HG02610 (cell line): ENCODE measurements around the gene SELENON.

ENCODE experiments used
- ATAC-seq: cut with Tn5 transposase; IDR thresholded peaks from one replicate; pipeline ENCODE4 v1.9.1; 2021; ENCODE audit warnings: mild to moderate bottlenecking, moderate library complexity; ENCODE audit not compliant: unreplicated experiment

Gene SELENON

GRCh38 chr1:25808481-25809244 lies 8.7 kb downstream of the SELENON start:
- ATAC-seq = no peak

- no peak for ATAC-seq
Observed at GRCh38 chr1:25809283-25809926, 9.4 kb downstream of the SELENON start.

- ATAC-seq = no peak
Observed at GRCh38 chr1:25809929-25810328, 9.9 kb downstream of the SELENON start.

- ATAC-seq = no peak
Observed at GRCh38 chr1:25810341-25811299, 10.6 kb downstream of the SELENON start.

GRCh38 chr1:25811384-25812082 lies 11.5 kb downstream of the SELENON start:
- no peak for ATAC-seq

GRCh38 chr1:25813071-25813733 lies 13.2 kb downstream of the SELENON start:
- no peak for ATAC-seq

GRCh38 chr1:25813734-25814471 lies 13.9 kb downstream of the SELENON start:
- ATAC-seq = no peak

- no peak for ATAC-seq
Observed at GRCh38 chr1:25814549-25815087, 14.6 kb downstream of the SELENON start.

GRCh38 chr1:25815208-25816111 lies 15.5 kb downstream of the SELENON start:
- ATAC-seq = no peak

- ATAC-seq = no peak
Observed at GRCh38 chr1:25816112-25816718, 16.2 kb downstream of the SELENON start.

GRCh38 chr1:25817840-25818501 lies 18.0 kb downstream of the SELENON start:
- no peak for ATAC-seq

- no peak for ATAC-seq
Observed at GRCh38 chr1:25818569-25818968, 18.6 kb downstream of the SELENON start.

GRCh38 chr1:25819491-25820246 lies 19.7 kb downstream of the SELENON start, which contains the start of gene MTFR1L:
TSS of gene MTFR1L (plus strand) at chr1:25819954. CDS start at chr1:25823105, 3,151 bp downstream.
- ATAC-seq = peak; percentile 87

- peak; percentile 45 for ATAC-seq
Observed at GRCh38 chr1:25820247-25821111, 20.5 kb downstream of the SELENON start.

- no peak for ATAC-seq
Observed at GRCh38 chr1:25821112-25821476, 21.1 kb downstream of the SELENON start.
